Caco-2 (cell line): ENCODE measurements around the gene ARHGEF18. TPM values are rescaled to one million over a fixed set of nuclear protein-coding genes. Genes with fewer than 3 reads are reported as not detected.

ENCODE experiments used
- BruUV-seq: library from RNA; stranded (reverse); fragments of 400-500 nt; replicated peaks from 2 replicates; lab custom pipeline; 2021; lab: Mats Ljungman, UMichigan
- CTCF ChIA-PET: fragments of 300-600 bp; sonication (Branson Sonifier 250); formaldehyde crosslinking; loops from one replicate; lab custom pipeline; 2022; ENCODE audit warnings: antibody characterized with exemption; lab: Charles Lee
- POLR2A ChIA-PET: fragments of 300-600 bp; sonication (Branson Sonifier 250); formaldehyde crosslinking; loops from one replicate; lab custom pipeline; 2022; ENCODE audit warnings: antibody characterized with exemption; lab: Charles Lee
- DNase-seq, 2 experiments: peaks; one replicate each; pipeline versions ENCODE4 v3.0.0 to v3.0.0-alpha.2; 2020 to 2022
- H3K27me3 ChIP-seq: replicated peaks from 2 replicates; pipeline ENCODE4 v1.6.0; 2011; ENCODE audit warnings: low read length; ENCODE audit not compliant: control insufficient read depth, insufficient read depth
- H3K36me3 ChIP-seq: 2 replicates; pipeline ENCODE4 v1.5.1; 2011; ENCODE audit warnings: low read length; ENCODE audit not compliant: control insufficient read depth, insufficient read depth
- H3K4me1 ChIP-seq: fragments of 250-450 bp; sonication (Bioruptor Pico); 2 replicates; pipeline ENCODE4 v1.5.1; 2020; ENCODE audit warnings: mild to moderate bottlenecking
- H3K4me3 ChIP-seq: 2 replicates; pipeline ENCODE4 v1.5.1; 2011; ENCODE audit warnings: low read depth, mild to moderate bottlenecking, control low read depth, low read length
- H3K9me3 ChIP-seq: fragments of 250-450 bp; sonication (Bioruptor Pico); 2 replicates; pipeline ENCODE4 v1.5.1; 2020; ENCODE audit warnings: mild to moderate bottlenecking, moderate library complexity
- H3K27ac Mint-ChIP-seq: one replicate; pipeline ENCODE4 v1.8.0; 2022; ENCODE audit warnings: mixed read lengths; ENCODE audit not compliant: unreplicated experiment
- H3K27me3 Mint-ChIP-seq: one replicate; pipeline ENCODE4 v1.8.0; 2022; ENCODE audit warnings: mixed read lengths; ENCODE audit not compliant: insufficient read depth, unreplicated experiment
- H3K36me3 Mint-ChIP-seq: one replicate; pipeline ENCODE4 v1.8.0; 2022; ENCODE audit warnings: mild to moderate bottlenecking, mixed read lengths; ENCODE audit not compliant: insufficient read depth, unreplicated experiment
- H3K4me1 Mint-ChIP-seq: one replicate; pipeline ENCODE4 v1.8.0; 2022; ENCODE audit warnings: low read depth, mixed read lengths; ENCODE audit not compliant: unreplicated experiment
- H3K4me3 Mint-ChIP-seq: one replicate; pipeline ENCODE4 v1.8.0; 2022; ENCODE audit warnings: mild to moderate bottlenecking, moderate library complexity, mixed read lengths; ENCODE audit not compliant: unreplicated experiment
- H3K9me3 Mint-ChIP-seq: one replicate; pipeline ENCODE4 v1.8.0; 2022; ENCODE audit warnings: mixed read lengths; ENCODE audit not compliant: unreplicated experiment
- intact Hi-C: fragments of 100-400 bp; cut with micrococcal nuclease; formaldehyde crosslinking; loops from one replicate; pipeline ENCODE4 v1.10.0; 2022; ENCODE audit not compliant: unreplicated experiment
- total RNA-seq: library from RNA; stranded (reverse); gene quantifications from 2 replicates; pipeline ENCODE4 v1.2.3, GENCODE V29; 2022
- TF ChIP-seq, protein P1 (sequence below), 2 experiments: fragments of 200-600 bp in 1 of 2; IDR thresholded peaks; 1 replicate in 1 of 2; 2 replicates in 1 of 2; pipeline versions ENCODE4 v1.5.1 to v1.8.0; 2011 to 2022; ENCODE audit warnings: antibody characterized with exemption in 1 of 2, control low read depth in 1 of 2, inconsistent platforms in 1 of 2, low read depth in 1 of 2, low read length in 1 of 2, mild to moderate bottlenecking in 1 of 2, moderate library complexity in 1 of 2; ENCODE audit not compliant: insufficient read depth in 1 of 2, severe bottlenecking in 1 of 2, unreplicated experiment in 1 of 2

ARHGEF18 gene
- total RNA-seq, 1 experiment from 2014 or later: 53.1 TPM

DNA sequence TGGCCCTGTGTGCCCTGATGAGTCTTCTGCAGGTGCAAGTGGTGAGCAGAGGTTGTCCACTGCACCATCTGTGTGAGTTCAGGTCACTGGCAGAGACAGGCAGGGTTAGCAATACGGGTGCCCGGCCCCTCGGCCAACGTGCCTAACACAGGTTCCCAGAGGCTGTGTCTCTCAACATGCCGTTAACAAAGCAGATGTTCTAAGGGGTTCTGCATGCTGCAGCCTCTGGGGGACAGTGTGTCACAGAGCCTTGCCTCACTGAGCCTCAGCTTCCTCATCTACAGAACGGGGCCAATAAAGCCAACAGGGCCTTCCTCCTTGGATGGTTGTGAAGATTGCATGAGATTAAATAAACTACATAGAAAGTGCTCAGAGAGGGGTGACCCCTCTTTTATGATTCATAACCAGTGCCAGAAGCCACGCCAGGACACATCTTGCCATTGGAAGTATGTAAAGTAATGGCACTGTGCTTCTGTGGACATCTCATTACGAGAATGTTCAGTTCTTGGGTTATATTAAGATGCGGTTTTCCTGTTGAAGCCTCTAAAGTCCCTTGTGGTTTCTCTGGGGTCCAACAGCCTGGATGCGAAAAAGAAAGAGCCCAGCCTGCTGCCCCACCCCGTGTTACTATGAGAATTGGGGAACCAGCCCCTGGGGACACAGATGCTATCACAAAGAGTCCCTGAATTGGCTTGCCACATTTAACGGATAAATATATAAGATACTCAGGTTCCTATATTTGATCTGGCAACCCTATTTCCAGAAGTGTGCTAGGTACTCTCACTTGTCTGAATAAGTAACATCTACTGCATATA lies 11.2 kb upstream of the ARHGEF18 start:
- peak in 1 of 2 experiments; percentile 23 for DNase-seq
- BruUV-seq: no TSS peak
- Histone ChIP-seq H3K4me3 (no peak overlapping the region), H3K9me3 (no peaks in the 10 kb centered on the region), H3K36me3 (no peaks in the 10 kb centered on the region), H3K27me3 (no peaks in the 10 kb centered on the region), H3K4me1 (no peaks in the 10 kb centered on the region; the same call in 1 of the 2 replicates)
- no peaks in the 10 kb centered on the region for H3K9me3 Mint-ChIP-seq
- intact Hi-C loops: no loop called here
- no peaks in the 10 kb centered on the region for H3K4me1 Mint-ChIP-seq
- no peak overlapping the region for H3K4me3 Mint-ChIP-seq
- ChIA-PET POLR2A (no interaction called here), CTCF (interaction anchor here (1.0 kb wide), 1 partner anchor 235 kb away, joined by 7 read pairs; no protein-coding TSS in a partner anchor)
- TF ChIP-seq, protein P1, sequence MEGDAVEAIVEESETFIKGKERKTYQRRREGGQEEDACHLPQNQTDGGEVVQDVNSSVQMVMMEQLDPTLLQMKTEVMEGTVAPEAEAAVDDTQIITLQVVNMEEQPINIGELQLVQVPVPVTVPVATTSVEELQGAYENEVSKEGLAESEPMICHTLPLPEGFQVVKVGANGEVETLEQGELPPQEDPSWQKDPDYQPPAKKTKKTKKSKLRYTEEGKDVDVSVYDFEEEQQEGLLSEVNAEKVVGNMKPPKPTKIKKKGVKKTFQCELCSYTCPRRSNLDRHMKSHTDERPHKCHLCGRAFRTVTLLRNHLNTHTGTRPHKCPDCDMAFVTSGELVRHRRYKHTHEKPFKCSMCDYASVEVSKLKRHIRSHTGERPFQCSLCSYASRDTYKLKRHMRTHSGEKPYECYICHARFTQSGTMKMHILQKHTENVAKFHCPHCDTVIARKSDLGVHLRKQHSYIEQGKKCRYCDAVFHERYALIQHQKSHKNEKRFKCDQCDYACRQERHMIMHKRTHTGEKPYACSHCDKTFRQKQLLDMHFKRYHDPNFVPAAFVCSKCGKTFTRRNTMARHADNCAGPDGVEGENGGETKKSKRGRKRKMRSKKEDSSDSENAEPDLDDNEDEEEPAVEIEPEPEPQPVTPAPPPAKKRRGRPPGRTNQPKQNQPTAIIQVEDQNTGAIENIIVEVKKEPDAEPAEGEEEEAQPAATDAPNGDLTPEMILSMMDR (IDR thresholded peaks at IDR 0.05; ENCODE audit: insufficient read depth in 1 of 2, low read depth in 1 of 2, low read length in 1 of 2, severe bottlenecking in 1 of 2, unreplicated experiment in 1 of 2): no peak
- peaks cover 3% of the 10 kb centered on the region for H3K27me3 Mint-ChIP-seq
- no peaks in the 10 kb centered on the region for H3K36me3 Mint-ChIP-seq
- no peak overlapping the region for H3K27ac Mint-ChIP-seq

DNA sequence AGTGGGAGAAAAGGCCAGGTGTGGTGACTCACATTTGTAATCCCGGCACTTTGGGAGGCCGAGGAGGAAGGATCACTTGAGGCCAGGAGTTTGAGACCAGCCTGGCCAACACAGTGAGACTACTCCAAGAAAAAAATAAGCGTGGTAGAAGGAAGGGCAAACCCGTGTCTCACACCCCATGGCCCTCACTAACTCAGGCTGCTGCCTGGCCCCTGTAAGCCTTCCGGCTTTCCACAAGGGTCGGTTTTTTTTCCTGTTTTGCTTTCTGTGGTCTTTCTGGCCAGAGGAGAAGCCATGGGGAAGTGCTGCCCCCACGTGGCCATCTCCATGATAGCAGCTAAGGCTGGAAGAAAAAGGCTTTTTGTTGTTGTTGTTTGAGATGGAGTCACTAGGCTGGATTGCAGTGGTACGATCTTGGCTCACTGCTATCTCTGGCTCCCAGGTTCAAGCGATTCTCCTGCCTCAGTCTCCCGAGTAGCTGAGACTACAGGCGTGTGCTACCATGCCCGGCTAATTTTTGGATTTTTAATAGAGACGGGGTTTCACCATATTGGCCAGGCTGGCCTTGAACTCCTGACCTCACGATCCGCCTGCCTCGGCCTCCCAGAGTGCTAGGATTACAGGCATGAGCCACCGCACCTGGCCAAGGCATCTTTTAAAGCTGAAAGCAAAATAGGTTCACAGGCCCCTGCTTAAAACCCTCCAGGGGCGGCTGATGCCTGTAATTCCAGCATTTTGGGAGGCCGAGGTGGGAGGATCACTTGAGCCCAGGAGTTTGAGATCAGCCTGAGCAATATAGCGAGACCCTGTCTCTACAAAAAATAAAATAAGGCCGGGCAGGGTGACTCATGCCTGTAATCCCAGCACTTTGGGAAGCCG lies 7.5 kb upstream of the ARHGEF18 start:
- Histone ChIP-seq H3K9me3 (no peaks in the 10 kb centered on the region), H3K27me3 (no peaks in the 10 kb centered on the region), H3K4me3 (no peak overlapping the region), H3K4me1 (no peaks in the 10 kb centered on the region; the same call in 1 of the 2 replicates), H3K36me3 (no peaks in the 10 kb centered on the region)
- no peaks in the 10 kb centered on the region for H3K36me3 Mint-ChIP-seq
- POLR2A ChIA-PET: no interaction called here
- intact Hi-C loops: loop anchor here (1.0 kb wide), 2 partner anchors 192 to 239 kb away; no protein-coding TSS in a partner anchor
- no peaks in the 10 kb centered on the region for H3K27me3 Mint-ChIP-seq
- H3K9me3 Mint-ChIP-seq: no peaks in the 10 kb centered on the region
- peak; percentile 77 to 88 for DNase-seq
- H3K27ac Mint-ChIP-seq: no peak overlapping the region
- no peaks in the 10 kb centered on the region for H3K4me1 Mint-ChIP-seq
- no TSS peak for BruUV-seq
- TF ChIP-seq, protein P1 (IDR thresholded peaks at IDR 0.05; ENCODE audit: insufficient read depth in 1 of 2, low read depth in 1 of 2, low read length in 1 of 2, severe bottlenecking in 1 of 2, unreplicated experiment in 1 of 2): peak; percentile 87 to 94
- H3K4me3 Mint-ChIP-seq: no peak overlapping the region
- CTCF ChIA-PET: interaction anchor here (0.6 to 2.3 kb wide), 7 partner anchors 57 to 1419 kb away, joined by 3 to 15 read pairs (median 4); no protein-coding TSS in a partner anchor

DNA sequence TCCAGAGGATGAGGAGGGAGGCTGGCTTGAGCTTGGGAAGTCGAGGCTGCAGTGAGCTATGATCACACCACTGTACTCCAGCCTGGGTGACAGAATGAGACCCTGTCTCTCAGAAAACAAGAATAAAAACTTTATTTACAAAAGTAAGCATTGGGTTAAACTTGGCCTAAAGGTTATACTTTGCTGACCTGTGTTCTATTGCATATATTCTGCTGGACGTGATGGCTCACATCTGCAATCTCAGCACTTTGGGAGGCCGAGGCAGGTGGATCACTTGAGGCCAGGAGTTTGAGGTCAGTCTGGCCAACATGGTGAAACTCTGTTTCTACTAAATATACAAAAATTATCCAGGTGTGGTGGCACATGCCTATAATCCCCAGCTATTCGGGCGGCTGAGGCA lies 6.6 kb upstream of the ARHGEF18 start:
- no peaks in the 10 kb centered on the region for H3K36me3 ChIP-seq
- BruUV-seq: no TSS peak
- TF ChIP-seq, protein P1 (IDR thresholded peaks at IDR 0.05; ENCODE audit: insufficient read depth in 1 of 2, low read depth in 1 of 2, low read length in 1 of 2, severe bottlenecking in 1 of 2, unreplicated experiment in 1 of 2): no peak
- POLR2A ChIA-PET: no interaction called here
- Mint-ChIP-seq H3K9me3 (no peaks in the 10 kb centered on the region), H3K27me3 (no peaks in the 10 kb centered on the region), H3K4me3 (no peak overlapping the region), H3K27ac (no peak overlapping the region), H3K36me3 (no peaks in the 10 kb centered on the region), H3K4me1 (no peaks in the 10 kb centered on the region)
- no peaks in the 10 kb centered on the region for H3K27me3 ChIP-seq
- DNase-seq: peak in 1 of 2 experiments; percentile 3
- no peaks in the 10 kb centered on the region for H3K9me3 ChIP-seq
- CTCF ChIA-PET: interaction anchor here (0.7 to 1.4 kb wide), 3 partner anchors 243 to 882 kb away, joined by 3 to 4 read pairs (median 3); partner anchors contain the start of gene SLC25A23
- H3K4me1 ChIP-seq: no peaks in the 10 kb centered on the region; the same call in 1 of the 2 replicates
- H3K4me3 ChIP-seq: no peak overlapping the region
- intact Hi-C loops: no loop called here
